B cell (primary cell): ENCODE measurements around the gene AGAP1. TPM values are rescaled to one million over a fixed set of nuclear protein-coding genes. Genes with fewer than 3 reads are reported as not detected.

Experiments
- ATAC-seq: fragments of 200-7000 bp; cut with Tn5 transposase; one replicate; pipeline ENCODE4 v1.10.0; 2021; ENCODE audit warnings: low read depth, mild to moderate bottlenecking, moderate number of reproducible peaks, moderate library complexity
- CTCF ChIA-PET: fragments of 350-600 bp; sonication (Branson Sonifier 250); formaldehyde crosslinking; loops from one replicate; lab custom pipeline; 2021; ENCODE audit warnings: antibody characterized with exemption, inconsistent platforms; lab: Charles Lee
- POLR2A ChIA-PET: fragments of 350-600 bp; sonication (Branson Sonifier 250); formaldehyde crosslinking; loops from one replicate; lab custom pipeline; 2021; ENCODE audit warnings: antibody characterized with exemption; lab: Charles Lee
- DNase-seq: peaks from one replicate; pipeline ENCODE4 v3.0.0; 2013
- H2AFZ ChIP-seq: 2 replicates; pipeline ENCODE4 v1.6.1; 2012; ENCODE audit warnings: mild to moderate bottlenecking, low read depth, low read length; ENCODE audit not compliant: insufficient read depth, poor library complexity, severe bottlenecking
- H3K27ac ChIP-seq, 2 donors: 1 replicate in 1 of 2; 2 replicates in 1 of 2; pipeline ENCODE4 v1.5.1; 2012 to 2013; ENCODE audit warnings: low read length in 2 of 2, mild to moderate bottlenecking in 2 of 2, moderate library complexity in 1 of 2
- H3K27me3 ChIP-seq, 4 experiments: fragments of 200-600 bp in 1 of 4; sonication (generic) in 1 of 4; replicated peaks in 1 of 4; 1 replicate in 2 of 4; 2 replicates in 2 of 4; pipeline versions ENCODE4 v1.6.1 to v1.7.0; 2013 to 2016; ENCODE audit warnings: low read length in 3 of 4, mild to moderate bottlenecking in 2 of 4, mixed read lengths in 1 of 4, moderate library complexity in 1 of 4; ENCODE audit not compliant: insufficient read depth in 4 of 4, control insufficient read depth in 3 of 4; ENCODE audit errors: control extremely low read depth in 1 of 4
- H3K36me3 ChIP-seq, 2 experiments: replicated peaks in 1 of 2; 1 replicate in 1 of 2; 2 replicates in 1 of 2; pipeline versions ENCODE4 v1.6.1 to v1.7.1; 2013; ENCODE audit warnings: low read length in 1 of 2; ENCODE audit not compliant: insufficient read depth in 2 of 2, control insufficient read depth in 1 of 2; ENCODE audit errors: control extremely low read depth in 1 of 2, extremely low read depth in 1 of 2
- H3K4me1 ChIP-seq, 2 donors: fragments of 200-600 bp in 1 of 2; sonication (generic) in 1 of 2; 1 replicate in 1 of 2; 2 replicates in 1 of 2; pipeline versions ENCODE4 v1.5.1 to v1.6.1; 2013 to 2017; ENCODE audit warnings: low read length in 2 of 2; ENCODE audit not compliant: control insufficient read depth in 2 of 2, insufficient read depth in 2 of 2
- H3K4me2 ChIP-seq: replicated peaks from 2 replicates; pipeline ENCODE3; 2012; ENCODE audit warnings: mild to moderate bottlenecking, low read depth, low read length; ENCODE audit not compliant: poor library complexity, severe bottlenecking
- H3K4me3 ChIP-seq, 5 experiments: fragments of 200-600 bp in 1 of 5; sonication (generic) in 1 of 5; 1 replicate in 3 of 5; 2 replicates in 2 of 5; pipeline versions ENCODE4 v1.5.1 to v1.7.0; 2011 to 2016; ENCODE audit warnings: low read length in 4 of 5, mild to moderate bottlenecking in 4 of 5, low read depth in 2 of 5, control low read depth in 1 of 5, moderate library complexity in 1 of 5; ENCODE audit not compliant: insufficient read depth in 1 of 5; ENCODE audit errors: control extremely low read depth in 1 of 5, extremely low read depth in 1 of 5
- H3K79me2 ChIP-seq: fragments of 200-600 bp; sonication (generic); one replicate; pipeline ENCODE4 v1.6.0; 2016; ENCODE audit warnings: low read length; ENCODE audit not compliant: control insufficient read depth, insufficient read depth
- H3K9ac ChIP-seq: fragments of 200-600 bp; sonication (generic); 2 replicates; pipeline ENCODE4 v1.6.1; 2017; ENCODE audit warnings: mild to moderate bottlenecking, low read length, moderate library complexity
- H3K9me3 ChIP-seq, 3 donors: one replicate each; pipeline versions ENCODE4 v1.6.1 to v1.7.1; 2013; ENCODE audit warnings: low read length in 2 of 3; ENCODE audit not compliant: control insufficient read depth in 2 of 3, insufficient read depth in 1 of 3; ENCODE audit errors: control extremely low read depth in 1 of 3
- H4K20me1 ChIP-seq: 2 replicates; pipeline ENCODE4 v1.6.0; 2012; ENCODE audit warnings: mild to moderate bottlenecking, low read length; ENCODE audit not compliant: insufficient read depth, control insufficient read depth, poor library complexity, severe bottlenecking
- H3K27ac Mint-ChIP-seq: one replicate; pipeline ENCODE4 v1.8.0; 2021; ENCODE audit warnings: mixed read lengths
- H3K27me3 Mint-ChIP-seq: one replicate; pipeline ENCODE4 v1.8.0; 2021; ENCODE audit warnings: mixed read lengths
- H3K4me1 Mint-ChIP-seq: one replicate; pipeline ENCODE4 v1.8.0; 2021; ENCODE audit warnings: mixed read lengths
- H3K4me3 Mint-ChIP-seq: one replicate; pipeline ENCODE4 v1.8.0; 2021; ENCODE audit warnings: mixed read lengths
- H3K9me3 Mint-ChIP-seq: one replicate; pipeline ENCODE4 v1.8.0; 2022; ENCODE audit warnings: mixed read lengths; ENCODE audit not compliant: insufficient read depth
- EZH2 ChIP-seq: IDR thresholded peaks from 2 replicates; pipeline ENCODE4 v1.6.1; 2012; ENCODE audit warnings: borderline replicate concordance, low read depth, mild to moderate bottlenecking, moderate library complexity, low read length; ENCODE audit not compliant: insufficient read depth, poor library complexity, severe bottlenecking
- WGBS: methylation state at CpG from one replicate; pipeline ENCODE4 v1.1.5; 2013; ENCODE audit warnings: missing lambda C conversion rate; ENCODE audit not compliant: insufficient coverage; 5-methylcytosine and 5-hydroxymethylcytosine counted together
- intact Hi-C: fragments of 100-400 bp; cut with micrococcal nuclease; formaldehyde crosslinking; loops from one replicate; pipeline ENCODE4 v1.10.0; 2022
- polyA plus RNA-seq: library from polyadenylated mRNA; depleted of rRNA; stranded (reverse); fragments of >200 nt; gene quantifications from 2 replicates; pipeline ENCODE4 v1.2.3, GENCODE V29; 2012
- total RNA-seq, 2 donors: library from RNA; stranded (reverse); fragments of 120-200 nt in 1 of 2; gene quantifications; 1 replicate in 1 of 2; 2 replicates in 1 of 2; pipeline versions ENCODE4 v1.2.3 to v1.2.4, GENCODE V29; 2013 to 2022
- TF ChIP-seq, protein P1 (sequence below): fragments of 200-600 bp; IDR thresholded peaks from one replicate; pipeline ENCODE4 v1.8.0; 2022; ENCODE audit warnings: antibody characterized with exemption, mild to moderate bottlenecking

Gene AGAP1
- total and polyA plus RNA-seq, 2 donors (not counting 1 experiment from before 2014, with no cell fraction given) = 0.01 TPM; not detected in 1

DNA sequence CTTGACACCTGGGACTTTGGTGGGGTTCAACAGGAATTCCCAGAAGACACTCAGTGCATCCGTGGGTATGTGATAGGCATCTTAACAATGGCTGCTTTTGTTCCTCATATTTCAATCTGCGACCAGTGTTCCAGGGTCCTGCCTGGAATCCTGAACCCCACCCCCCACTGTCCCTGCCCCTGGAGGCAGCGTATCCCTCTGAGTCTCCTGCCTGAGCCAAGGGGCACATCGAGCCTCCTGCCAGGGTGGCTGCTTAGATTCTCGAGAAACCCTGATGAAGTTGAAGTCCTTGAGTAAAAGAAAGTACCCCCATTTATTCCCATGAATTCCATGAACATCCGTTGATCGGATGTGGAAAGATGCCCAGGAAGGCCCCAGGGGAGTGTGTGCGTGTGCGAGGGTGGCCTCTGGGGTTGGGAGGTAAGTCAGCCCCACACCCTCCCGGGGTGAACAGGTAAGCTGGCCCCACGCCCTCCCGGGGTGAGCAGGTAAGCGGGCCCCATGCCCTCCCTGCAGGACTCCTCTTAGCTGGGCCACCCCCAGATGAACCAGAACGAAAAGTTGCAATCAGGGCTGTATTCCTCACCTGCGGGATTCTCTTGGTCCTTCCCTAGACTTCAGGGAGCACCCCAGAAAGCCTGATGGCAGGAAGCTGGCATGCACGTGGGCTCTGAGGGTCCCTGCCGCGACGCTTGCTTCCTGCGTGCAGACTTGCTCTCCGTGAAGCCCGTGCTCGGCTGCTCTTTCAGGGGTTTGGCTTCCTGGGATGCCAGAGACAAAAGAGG, 253.3 kb downstream of the AGAP1 start:
- Mint-ChIP-seq H3K27me3 (peaks cover 21% of the 10 kb centered on the region), H3K9me3 (no peaks in the 10 kb centered on the region), H3K4me1 (no peaks in the 10 kb centered on the region), H3K4me3 (no peak overlapping the region), H3K27ac (no peak overlapping the region)
- CTCF ChIA-PET = interaction anchor here (0.7 to 3.0 kb wide), 11 partner anchors 8 to 1183 kb away, joined by 3 to 11 read pairs (median 4); no protein-coding TSS in a partner anchor
- TF ChIP-seq, protein P1, sequence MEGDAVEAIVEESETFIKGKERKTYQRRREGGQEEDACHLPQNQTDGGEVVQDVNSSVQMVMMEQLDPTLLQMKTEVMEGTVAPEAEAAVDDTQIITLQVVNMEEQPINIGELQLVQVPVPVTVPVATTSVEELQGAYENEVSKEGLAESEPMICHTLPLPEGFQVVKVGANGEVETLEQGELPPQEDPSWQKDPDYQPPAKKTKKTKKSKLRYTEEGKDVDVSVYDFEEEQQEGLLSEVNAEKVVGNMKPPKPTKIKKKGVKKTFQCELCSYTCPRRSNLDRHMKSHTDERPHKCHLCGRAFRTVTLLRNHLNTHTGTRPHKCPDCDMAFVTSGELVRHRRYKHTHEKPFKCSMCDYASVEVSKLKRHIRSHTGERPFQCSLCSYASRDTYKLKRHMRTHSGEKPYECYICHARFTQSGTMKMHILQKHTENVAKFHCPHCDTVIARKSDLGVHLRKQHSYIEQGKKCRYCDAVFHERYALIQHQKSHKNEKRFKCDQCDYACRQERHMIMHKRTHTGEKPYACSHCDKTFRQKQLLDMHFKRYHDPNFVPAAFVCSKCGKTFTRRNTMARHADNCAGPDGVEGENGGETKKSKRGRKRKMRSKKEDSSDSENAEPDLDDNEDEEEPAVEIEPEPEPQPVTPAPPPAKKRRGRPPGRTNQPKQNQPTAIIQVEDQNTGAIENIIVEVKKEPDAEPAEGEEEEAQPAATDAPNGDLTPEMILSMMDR = no peak
- no peak for TF ChIP-seq EZH2
- H3K9ac ChIP-seq = no peak overlapping the region
- H3K4me1 ChIP-seq = no peaks in the 10 kb centered on the region
- no peaks in the 10 kb centered on the region for H3K79me2 ChIP-seq
- no peak overlapping the region for H2AFZ ChIP-seq
- no peak overlapping the region for H3K4me2 ChIP-seq
- no peak overlapping the region for H3K27ac ChIP-seq
- no peaks in the 10 kb centered on the region for H3K9me3 ChIP-seq
- 90% methylated on average over 21 of the region's 23 CpGs for WGBS
- H3K27me3 ChIP-seq = peaks cover 0 to 2% (median 0%) of the 10 kb centered on the region in 4 experiments
- ATAC-seq = no peak
- POLR2A ChIA-PET = no interaction called here
- no peak overlapping the region for H3K4me3 ChIP-seq
- peak; percentile 5 for DNase-seq
- intact Hi-C loops = loop anchor here (5.0 kb wide), 1 partner anchor 610 kb away; no protein-coding TSS in a partner anchor
- no peaks in the 10 kb centered on the region for H3K36me3 ChIP-seq
- H4K20me1 ChIP-seq = no peaks in the 10 kb centered on the region

DNA sequence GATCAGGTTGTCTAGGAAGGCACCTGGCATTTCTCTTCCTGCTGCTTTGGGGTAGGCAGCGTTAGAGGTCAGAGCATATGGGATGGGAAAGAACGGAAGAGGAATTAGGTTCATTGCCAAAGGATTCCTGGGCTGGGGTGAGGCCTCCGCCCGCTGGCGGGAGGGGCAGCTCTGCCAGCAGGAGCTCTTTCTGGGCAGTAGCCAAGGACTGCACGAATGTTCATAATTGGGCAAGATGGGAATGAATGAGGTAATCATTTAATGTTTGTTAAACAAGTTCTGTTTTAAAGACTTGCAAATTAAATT, 253.9 kb downstream of the AGAP1 start:
- H3K27me3 Mint-ChIP-seq = peaks cover 21% of the 10 kb centered on the region
- CTCF ChIA-PET = interaction anchor here (0.7 to 1.0 kb wide), 2 partner anchors 12 to 14 kb away, joined by 3 read pairs; no protein-coding TSS in a partner anchor

More for the DNA sequence above, 253.9 kb downstream of the AGAP1 start:
- Mint-ChIP-seq H3K4me1 (no peaks in the 10 kb centered on the region), H3K4me3 (no peak overlapping the region), H3K9me3 (no peaks in the 10 kb centered on the region), H3K27ac (no peak overlapping the region)
- H3K4me1 ChIP-seq = no peaks in the 10 kb centered on the region
- no peak overlapping the region for H3K4me3 ChIP-seq
- no peak overlapping the region for H2AFZ ChIP-seq
- no peak overlapping the region for H3K27ac ChIP-seq
- H3K9ac ChIP-seq = no peak overlapping the region
- 81% methylated on average over 6 of the region's 6 CpGs for WGBS
- H3K27me3 ChIP-seq = peaks cover 0 to 2% (median 0%) of the 10 kb centered on the region in 4 experiments
- POLR2A ChIA-PET = no interaction called here
- intact Hi-C loops = loop anchor here (5.0 kb wide), 1 partner anchor 610 kb away; no protein-coding TSS in a partner anchor
- TF ChIP-seq, protein P1 = no peak
- no peak for TF ChIP-seq EZH2
- DNase-seq (no peak), ATAC-seq (no peak)
- H3K79me2 ChIP-seq = no peaks in the 10 kb centered on the region
- no peaks in the 10 kb centered on the region for H3K9me3 ChIP-seq
- H4K20me1 ChIP-seq = no peaks in the 10 kb centered on the region
- H3K4me2 ChIP-seq = no peak overlapping the region
- no peaks in the 10 kb centered on the region for H3K36me3 ChIP-seq
